Fibroblast of the conjunctiva (primary cell): Measurements from ENCODE around the gene MICAL2.

Source experiments
- DNase-seq: peaks from one replicate; pipeline ENCODE4 v3.0.0-alpha.2; 2010; ENCODE audit warnings: low read depth

MICAL2 gene, protein sequence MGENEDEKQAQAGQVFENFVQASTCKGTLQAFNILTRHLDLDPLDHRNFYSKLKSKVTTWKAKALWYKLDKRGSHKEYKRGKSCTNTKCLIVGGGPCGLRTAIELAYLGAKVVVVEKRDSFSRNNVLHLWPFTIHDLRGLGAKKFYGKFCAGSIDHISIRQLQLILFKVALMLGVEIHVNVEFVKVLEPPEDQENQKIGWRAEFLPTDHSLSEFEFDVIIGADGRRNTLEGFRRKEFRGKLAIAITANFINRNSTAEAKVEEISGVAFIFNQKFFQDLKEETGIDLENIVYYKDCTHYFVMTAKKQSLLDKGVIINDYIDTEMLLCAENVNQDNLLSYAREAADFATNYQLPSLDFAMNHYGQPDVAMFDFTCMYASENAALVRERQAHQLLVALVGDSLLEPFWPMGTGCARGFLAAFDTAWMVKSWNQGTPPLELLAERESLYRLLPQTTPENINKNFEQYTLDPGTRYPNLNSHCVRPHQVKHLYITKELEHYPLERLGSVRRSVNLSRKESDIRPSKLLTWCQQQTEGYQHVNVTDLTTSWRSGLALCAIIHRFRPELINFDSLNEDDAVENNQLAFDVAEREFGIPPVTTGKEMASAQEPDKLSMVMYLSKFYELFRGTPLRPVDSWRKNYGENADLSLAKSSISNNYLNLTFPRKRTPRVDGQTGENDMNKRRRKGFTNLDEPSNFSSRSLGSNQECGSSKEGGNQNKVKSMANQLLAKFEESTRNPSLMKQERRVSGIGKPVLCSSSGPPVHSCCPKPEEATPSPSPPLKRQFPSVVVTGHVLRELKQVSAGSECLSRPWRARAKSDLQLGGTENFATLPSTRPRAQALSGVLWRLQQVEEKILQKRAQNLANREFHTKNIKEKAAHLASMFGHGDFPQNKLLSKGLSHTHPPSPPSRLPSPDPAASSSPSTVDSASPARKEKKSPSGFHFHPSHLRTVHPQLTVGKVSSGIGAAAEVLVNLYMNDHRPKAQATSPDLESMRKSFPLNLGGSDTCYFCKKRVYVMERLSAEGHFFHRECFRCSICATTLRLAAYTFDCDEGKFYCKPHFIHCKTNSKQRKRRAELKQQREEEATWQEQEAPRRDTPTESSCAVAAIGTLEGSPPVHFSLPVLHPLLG

DNA sequence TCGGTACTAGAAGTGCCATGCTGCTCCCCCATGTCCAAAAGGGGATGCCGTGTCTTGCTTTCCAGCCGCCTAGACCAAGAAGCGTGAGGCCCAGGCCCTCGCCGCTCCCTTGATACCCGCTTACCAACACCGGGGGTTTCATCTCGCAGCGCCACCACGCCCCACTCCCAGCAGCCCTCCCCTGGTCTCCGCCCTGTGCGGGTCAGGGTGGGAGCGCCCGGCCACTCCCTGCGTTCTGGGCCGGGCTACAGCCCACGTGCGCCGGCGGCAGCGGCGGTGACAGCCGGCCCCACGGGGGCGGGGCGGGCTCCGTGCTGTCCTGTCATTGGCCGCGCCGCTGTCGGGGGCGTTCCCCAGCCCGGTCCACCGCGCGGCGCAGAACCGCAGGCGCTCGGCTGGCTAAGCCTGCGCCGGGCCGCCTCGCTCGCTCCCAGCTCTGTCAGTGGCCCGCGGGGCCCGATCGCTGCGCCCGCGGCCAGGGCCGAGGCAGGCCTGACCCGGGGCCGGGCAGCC lies at the start of gene MICAL2:
Gene MICAL2, plus strand, starts transcription at position 390 of the 513 bp plus-strand sequence. CDS start 51,566 bp downstream, outside the sequence.
- peak; percentile 71 for DNase-seq

DNA sequence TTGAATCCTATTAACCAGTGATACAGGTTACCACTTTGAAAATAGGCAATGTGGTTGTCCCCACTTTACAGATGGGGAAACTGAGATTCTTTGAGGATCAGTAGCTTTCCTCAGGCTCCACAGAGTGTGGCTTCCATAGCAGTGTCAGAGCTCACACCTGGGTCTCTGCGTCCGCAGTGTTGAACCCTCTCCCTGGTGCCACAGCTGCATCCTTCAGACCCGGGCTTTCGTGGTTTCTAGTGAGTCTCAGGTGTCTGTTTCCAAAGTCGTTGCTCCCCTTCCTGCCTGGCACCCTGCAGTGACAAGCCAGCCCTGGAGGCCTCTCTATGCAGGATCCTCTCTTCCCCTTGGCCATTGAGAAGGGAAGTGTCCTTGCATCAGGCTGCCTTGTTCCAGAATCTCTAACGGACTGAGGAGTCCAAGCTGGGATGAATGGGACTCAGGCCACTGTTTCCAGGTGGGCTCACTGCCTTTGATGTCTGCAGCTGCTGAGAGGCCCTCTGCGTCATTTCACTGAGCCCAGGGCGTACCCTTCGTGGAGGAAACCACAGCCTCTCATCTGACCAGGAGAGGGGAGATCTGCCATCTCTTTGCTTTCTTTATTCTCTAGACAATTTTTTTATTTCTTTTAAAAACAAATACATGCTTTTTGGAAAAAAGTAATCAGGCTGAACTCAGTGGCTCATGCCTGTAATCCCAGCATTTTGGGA lies 48.4 kb upstream of the MICAL2 start:
- no peak for DNase-seq

DNA sequence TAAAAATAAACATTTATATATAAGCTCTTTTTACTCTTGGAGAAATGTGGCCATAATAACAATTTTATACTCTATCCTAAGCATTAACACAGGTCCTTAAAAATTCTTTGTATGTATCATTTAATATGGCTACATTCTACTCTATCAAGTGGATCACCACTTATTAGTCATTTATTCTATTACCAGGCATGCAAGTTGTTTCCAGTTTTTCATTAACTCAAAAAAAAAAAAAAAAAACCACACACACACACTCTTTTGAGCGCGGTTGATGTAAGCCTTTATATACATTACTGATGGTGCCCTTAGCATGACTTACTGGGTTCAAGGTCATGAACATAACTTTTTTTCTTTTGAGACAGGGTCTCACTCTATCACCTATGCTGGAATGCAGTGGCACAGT lies 47.1 kb upstream of the MICAL2 start:
- DNase-seq = no peak

DNA sequence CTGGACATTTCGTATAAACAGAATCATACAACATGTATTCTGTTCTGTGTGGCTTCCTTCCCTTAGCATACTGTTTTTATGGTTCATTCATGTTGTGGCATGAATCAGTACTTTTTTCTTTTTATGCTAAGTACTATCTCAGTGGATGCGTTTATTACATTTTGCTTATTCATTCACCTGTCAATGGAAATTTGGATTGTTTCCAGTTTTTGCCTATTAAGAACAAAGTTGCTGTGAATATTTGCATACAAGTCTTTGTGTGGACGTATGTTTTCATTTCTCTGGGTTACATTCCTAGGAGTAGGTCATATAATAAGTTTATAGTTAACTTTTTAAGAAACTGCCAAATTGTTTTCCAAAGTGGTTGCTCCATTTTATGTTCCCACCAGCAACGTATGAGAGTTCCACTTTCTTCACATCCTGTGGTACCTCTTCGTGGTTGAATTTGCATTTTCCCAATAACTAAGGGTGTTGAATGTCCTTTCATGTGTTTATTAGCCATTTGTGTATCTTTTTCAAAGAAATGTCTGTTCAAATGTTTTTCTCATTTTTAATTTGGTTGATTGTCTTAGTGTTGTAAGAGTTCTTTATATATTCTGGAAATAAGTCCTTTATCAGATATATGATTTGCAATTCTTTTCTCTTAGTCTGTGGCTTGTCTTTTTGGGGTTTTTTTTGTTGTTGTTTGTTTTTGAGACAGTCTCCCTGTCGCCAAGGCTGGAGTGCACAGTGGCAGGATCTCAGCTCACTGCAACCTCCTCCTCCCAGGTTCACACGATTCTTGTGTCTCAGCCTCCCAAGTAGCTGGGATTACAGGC lies 46.0 kb upstream of the MICAL2 start:
- DNase-seq = no peak

DNA sequence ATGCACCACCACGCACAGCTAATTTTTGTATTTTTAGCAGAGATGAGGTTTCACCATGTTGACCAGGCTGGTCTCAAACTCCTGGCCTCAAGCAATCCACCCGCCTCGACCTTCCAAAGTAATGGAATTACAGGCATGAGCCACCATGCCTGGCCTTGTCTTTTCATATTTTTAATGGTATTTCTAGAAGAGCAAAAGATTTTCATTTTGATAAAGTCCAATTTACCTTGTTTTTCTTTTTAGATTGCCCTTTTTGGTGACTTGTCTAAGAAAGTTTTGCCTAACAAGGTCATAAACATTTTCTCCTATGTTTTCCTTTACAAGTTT lies 45.5 kb upstream of the MICAL2 start:
- no peak for DNase-seq

DNA sequence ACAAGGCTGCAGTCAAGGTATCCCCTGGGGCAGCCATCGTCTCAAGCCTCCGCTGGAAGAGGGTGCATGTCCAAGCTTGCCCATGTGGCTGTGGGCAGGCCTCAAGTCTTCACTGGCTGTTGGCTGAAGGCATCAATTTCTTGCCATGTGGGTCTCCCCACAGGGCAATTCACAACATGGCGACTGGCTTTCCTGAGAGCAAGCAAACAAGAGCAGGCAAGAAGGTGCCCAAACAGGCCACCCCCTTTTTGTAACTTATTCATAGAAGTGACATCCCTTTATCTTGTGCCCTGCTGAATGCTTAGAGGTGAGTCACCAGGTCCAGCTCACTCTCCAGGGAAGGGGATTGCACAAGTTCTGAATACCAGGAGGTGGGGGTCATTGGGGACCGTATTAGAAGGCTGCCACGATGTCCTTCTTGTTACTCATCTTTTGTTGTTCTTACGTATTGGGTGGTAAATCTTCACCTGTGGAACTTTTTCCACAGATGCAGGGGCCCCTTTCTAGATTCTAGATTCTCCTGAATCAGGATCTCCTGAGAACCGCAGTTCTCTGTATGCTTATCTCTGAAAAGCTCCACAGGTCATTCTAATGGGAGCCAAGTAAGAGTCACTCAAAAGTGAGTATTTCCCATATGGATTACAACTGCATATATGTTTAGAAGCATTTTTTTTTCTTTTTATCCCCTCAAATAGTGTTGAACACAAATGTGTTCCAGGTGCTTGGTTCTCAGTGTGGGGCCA lies 44.2 kb upstream of the MICAL2 start:
- DNase-seq = no peak

DNA sequence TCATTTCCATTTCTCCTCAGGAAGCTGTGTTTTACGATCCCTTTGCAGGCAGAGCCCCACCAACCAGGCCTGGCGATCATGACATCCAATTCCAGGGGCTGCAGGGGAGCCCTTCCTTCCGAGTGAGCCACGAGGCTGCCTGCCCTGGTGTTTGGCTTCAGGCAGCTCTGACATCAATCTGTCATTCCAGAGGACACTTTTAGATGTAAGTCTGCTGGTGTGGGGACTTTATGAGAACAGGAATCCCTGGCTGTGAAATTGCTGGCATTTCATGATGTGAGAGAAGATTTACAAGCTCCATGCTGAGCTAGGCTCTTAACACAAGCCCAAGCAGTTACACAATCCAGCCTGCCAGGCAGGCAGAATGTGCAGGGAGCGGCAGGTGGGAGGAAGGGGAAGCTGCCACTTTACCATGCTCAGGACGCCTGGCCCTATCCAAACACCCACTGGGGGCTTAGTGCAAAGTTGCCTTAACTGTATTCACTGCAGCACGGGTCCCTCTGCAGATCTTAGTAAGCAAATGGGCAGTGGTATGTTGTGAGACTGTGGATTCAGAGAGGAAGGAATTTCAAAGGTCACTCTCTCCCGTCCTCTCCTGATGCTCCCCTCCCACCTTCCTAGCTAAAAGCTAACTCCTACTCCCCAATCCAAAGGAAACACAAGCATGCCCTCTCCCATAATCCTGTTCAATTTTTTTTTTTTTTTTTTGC lies 43.4 kb upstream of the MICAL2 start:
- no peak for DNase-seq

DNA sequence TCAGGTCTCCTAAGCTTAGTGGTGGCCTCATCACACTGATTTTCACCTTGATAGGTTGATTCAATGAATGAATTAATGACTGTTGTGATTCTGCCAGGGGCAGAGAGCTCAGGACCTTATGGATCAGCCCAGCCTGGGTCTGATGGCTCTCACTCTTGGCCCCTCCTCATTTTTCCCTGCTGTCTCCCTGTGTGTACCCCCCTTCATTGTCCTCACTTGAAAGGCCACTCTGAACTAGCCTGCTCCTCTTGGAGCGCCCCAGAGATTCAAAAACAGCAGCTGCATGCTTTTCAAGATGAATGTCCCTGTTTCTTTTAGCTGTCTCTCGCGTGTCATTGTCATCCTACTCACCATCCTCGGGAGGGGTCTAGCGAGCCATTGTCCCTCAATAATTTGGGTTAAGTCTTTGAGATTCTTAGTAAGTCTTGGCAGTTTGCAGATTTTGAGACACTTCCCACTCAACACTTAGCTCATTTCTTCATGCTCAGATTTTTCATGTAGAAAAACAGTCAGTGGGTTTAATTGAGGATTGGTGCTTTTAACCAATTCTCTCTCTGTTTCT lies 42.5 kb upstream of the MICAL2 start:
- DNase-seq = no peak

DNA sequence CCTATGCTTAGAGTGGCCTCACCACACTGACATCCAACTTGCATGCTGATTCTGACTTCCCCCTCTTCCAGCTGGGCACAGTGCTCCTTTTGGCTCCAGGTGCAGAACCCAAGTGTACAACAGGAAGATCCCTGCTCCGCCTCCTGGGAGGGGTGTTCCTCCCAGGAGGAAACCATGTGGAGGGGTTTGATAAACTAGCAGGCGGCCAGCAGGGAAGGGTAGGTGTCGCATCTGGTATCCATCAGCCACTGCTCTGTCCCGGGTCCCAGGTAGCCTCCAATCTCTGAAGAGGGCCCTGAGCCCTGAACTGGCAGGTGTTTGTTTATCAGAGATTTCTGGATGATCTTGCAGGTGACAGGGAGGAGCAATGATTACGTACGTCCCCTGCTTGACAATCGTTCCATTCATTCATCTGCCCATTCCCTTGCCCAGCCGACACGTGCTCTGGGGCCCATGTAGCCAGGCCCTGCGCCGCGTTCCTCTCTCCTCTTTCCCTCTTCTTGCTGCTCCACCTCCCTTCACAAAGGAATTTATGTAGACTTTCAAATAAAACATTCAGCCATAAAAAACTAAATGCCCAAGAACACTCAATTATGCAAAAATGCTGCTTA lies 41.2 kb upstream of the MICAL2 start:
- no peak for DNase-seq

DNA sequence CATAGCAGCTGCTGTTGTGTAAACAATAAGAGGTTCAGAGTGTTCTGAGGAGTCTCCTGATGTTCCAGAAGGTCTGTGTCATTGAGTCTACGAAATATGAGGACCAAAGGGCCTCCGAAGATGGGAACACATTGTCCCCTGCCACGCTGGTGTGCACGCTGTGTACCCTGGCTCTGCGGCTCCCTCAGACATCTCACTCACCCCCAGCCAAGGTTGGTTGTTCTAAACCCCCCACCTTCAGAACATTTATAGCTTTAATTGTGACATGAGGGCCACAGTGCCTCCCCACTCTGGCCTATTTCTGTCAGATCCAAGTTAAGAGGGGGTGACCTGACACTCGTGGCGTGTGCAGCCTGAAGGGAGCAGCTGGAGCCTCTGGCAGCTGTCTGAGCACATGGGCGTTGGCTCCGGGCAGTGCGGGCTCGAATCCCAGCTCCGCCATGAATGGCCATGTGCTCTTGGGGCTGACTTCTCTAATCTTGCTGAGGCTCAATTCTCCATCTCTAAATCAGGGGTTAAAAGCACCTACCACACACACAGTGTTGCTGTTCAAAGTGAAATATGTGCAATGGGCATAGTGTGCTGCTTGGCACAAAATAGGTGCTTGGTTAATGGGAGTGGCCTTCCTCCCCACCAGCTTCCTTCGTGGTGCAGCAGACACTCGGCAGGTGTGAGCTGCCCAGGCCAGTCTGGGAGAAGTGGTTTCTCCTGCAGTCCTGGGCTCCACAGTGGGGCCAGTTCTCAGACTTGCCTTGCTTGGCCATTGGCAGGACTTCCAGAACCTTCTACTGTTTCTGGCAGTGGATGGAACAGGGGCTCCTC lies 39.7 kb upstream of the MICAL2 start:
- DNase-seq = no peak

DNA sequence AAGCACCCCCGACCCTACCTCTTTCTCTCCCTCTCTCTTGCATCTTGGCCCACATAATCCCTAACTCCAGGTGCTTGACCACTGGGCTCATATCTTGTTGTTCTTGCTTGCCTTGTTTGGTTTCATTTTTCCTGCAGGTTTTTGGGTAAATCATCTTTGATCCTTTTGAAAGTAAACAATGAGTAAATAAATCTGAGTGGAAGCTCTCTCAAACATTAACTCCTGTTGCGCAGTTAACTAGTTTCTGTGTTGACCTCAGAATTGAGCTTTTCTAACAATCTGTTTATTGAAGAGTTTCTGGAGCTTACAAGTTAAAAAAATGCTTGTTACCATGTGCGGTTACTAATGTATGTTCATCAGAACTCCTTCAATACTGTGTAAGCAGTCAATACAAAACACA lies 38.8 kb upstream of the MICAL2 start:
- no peak for DNase-seq

DNA sequence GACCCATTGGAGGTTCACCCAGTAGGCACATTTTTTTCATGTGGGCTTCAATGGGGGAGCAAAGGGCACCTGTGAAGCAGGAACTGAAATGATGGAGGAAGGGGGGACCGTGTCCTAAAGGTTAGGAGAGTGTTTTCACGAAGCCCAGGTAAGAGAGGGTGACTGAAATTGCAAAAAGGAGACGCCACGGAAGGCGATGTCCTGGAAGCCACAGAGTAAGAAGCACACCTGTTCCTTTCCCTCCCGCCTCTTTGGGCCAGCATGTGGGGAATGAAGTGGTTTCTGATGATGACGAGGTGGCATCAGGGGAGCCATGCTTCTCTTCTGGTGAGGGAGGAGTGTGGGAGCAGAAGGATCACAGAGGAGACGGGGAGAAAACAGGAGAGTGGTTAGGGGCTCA lies 37.0 kb upstream of the MICAL2 start:
- no peak for DNase-seq

DNA sequence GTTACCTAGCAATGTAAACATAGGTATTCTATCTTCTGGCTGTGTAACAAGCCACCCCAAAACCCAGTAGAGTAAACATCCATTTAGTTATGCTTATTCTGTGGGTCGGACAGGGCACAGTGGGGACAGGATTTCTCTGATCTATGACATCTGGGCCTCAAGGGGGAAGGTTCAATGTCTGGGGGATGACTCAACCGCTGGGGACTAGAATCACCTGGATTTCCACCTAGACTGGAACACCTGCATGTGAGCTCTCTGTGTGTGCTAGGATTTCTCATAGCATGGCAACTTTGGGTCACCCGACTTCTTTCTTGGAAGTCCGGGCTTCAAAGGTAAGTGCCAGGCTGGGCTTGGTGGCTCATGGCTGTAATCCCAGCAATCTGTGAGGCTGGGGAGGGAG lies 36.5 kb upstream of the MICAL2 start:
- no peak for DNase-seq

DNA sequence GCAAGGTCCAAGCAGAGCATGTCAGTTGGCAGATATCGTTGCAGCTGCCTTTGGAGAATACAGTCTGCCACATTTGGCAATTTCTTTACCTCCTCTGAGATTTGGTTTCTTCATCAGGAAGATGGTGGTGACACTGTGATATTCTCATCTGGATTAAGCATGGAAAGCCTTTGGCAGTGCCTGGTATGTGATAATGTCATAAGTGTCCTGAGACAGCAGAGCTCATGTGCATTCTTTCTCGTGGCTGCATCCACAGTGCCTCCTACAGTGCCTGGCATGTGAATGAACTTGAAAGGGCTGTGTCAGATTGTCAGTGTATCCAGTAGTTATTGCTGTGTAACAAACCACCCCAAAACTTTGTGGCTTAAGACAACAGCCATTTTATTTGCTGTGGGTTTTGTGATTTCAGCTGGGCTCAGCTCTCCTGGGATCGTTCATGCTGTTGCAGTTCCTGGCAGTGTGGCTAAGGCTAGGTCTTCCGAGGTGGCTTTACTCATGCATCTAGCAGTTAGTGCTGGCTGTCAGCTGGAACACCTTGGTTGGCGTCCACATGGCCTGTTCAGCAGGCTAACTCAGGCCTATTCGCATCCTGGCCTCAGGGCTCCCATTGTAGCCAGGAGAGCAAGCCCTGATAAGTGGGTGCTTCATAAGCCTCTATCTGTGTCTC lies 35.7 kb upstream of the MICAL2 start:
- DNase-seq = no peak

DNA sequence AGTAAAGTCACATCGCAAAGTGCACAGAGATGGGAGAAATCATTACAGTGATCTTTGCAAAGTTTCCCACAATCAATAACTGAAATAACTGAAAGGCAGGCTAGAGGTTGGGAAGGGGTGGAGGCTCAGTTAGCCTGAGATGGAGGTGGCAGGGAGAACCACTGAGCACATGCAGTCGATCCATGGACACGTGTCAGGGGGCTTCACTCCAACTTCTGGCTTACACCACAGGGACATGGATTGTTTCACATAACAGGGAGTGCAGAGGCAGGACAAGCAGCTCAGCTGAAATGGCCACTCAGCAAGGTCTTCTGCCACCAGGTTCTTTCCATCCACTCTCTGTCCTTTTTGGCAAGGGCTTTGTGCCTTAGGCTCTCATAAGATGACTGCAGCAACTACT lies 35.1 kb upstream of the MICAL2 start:
- DNase-seq = no peak

DNA sequence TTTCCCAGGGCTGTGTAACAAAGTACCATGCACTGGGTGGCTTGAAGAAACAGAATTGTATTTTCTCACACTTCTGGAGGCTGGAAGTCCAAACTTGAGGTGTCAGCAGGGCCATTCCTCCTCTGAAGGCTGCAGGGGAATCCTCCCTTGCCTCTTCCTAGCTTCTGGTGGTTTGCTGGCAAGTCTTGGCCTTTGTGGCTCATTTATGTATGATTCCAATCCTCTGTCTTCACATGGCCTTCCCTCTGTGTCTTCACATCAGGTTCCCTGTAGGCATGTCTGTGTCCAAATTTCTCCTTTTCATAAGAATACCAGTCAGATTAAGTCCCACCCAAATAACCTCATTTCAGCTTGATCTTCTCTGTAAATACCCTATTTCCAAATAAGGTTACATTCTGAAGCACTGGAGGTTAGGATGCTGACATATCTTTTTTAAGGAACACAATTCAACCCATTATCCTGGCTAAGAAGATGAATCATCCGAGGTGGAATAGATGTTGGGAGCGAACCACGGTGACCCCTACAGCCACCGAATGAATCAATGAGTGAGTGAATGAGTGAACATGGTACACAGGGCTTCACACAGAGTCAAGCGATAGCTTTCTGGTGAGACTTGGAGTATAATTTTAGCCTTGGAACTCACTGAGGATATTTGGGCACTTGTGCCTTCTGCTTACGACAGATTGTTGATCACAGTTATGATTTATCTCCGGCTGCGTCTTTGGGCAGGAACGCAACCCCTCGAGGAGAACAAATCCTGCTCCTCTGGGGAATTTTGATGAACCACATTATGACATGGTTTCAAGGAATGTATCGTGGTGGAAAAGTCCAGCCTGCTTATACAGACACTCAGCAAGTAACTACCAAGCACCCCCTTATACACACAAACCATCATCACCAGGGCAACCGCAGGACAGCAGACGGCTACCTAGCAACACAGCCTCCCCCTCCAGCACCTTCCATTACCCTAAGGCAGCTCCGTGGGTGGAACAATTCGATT lies 34.3 kb upstream of the MICAL2 start:
- peak; percentile 90 for DNase-seq
